Liver (tissue), 3 donors: Measurements from ENCODE around the gene PHLDB3.

Experiments used
- CTCF ChIP-seq: fragments of 150-350 bp; IDR thresholded peaks from 2 replicates; pipeline ENCODE4 v1.5.1; 2017; ENCODE audit warnings: improper control_type of control experiment, low read depth, low read length; ENCODE audit not compliant: missing input control
- FOXA1 ChIP-seq: IDR thresholded peaks from 2 replicates; pipeline ENCODE4 v1.6.1; 2016; ENCODE audit warnings: antibody characterized with exemption
- GABPA ChIP-seq, 2 donors: IDR thresholded peaks in 1 of 2; conservative IDR thresholded peaks in 1 of 2; 2 replicates each; pipeline ENCODE4 v1.6.1; 2016; ENCODE audit warnings: antibody characterized with exemption in 2 of 2, mild to moderate bottlenecking in 1 of 2, moderate library complexity in 1 of 2
- JUND ChIP-seq, 2 donors: IDR thresholded peaks; 2 replicates each; pipeline ENCODE4 v1.6.1; 2016; ENCODE audit warnings: antibody characterized with exemption in 2 of 2
- MAX ChIP-seq: IDR thresholded peaks from 2 replicates; pipeline ENCODE4 v1.6.1; 2016; ENCODE audit warnings: antibody characterized with exemption
- RAD21 ChIP-seq, 2 donors: IDR thresholded peaks; 2 replicates each; pipeline ENCODE4 v1.6.1; 2016; ENCODE audit warnings: antibody characterized with exemption in 2 of 2, mild to moderate bottlenecking in 2 of 2
- RXRA ChIP-seq, 2 donors: IDR thresholded peaks; 2 replicates each; pipeline ENCODE4 v1.6.1; 2017 to 2018; ENCODE audit warnings: antibody characterized with exemption in 2 of 2, mild to moderate bottlenecking in 1 of 2
- SP1 ChIP-seq: IDR thresholded peaks from 2 replicates; pipeline ENCODE4 v1.6.1; 2018; ENCODE audit warnings: antibody characterized with exemption, mild to moderate bottlenecking
- TAF1 ChIP-seq: conservative IDR thresholded peaks from 2 replicates; pipeline ENCODE4 v1.6.1; 2016; ENCODE audit warnings: antibody characterized with exemption, mild to moderate bottlenecking
- YY1 ChIP-seq: IDR thresholded peaks from 2 replicates; pipeline ENCODE4 v1.6.1; 2016; ENCODE audit warnings: antibody characterized with exemption, mild to moderate bottlenecking
- TF ChIP-seq, protein P1 (sequence below): IDR thresholded peaks from 2 replicates; pipeline ENCODE4 v1.6.1; 2016; ENCODE audit warnings: antibody characterized with exemption, mild to moderate bottlenecking
- TF ChIP-seq, protein P2 (sequence below): IDR thresholded peaks from 2 replicates; pipeline ENCODE4 v1.6.1; 2016; ENCODE audit warnings: antibody characterized with exemption
- TF ChIP-seq, protein P3 (sequence below): IDR thresholded peaks from 2 replicates; pipeline ENCODE4 v1.6.1; 2016; ENCODE audit warnings: antibody characterized with exemption
- donor health status: healthy.
- donor health status: healthy.

DNA sequence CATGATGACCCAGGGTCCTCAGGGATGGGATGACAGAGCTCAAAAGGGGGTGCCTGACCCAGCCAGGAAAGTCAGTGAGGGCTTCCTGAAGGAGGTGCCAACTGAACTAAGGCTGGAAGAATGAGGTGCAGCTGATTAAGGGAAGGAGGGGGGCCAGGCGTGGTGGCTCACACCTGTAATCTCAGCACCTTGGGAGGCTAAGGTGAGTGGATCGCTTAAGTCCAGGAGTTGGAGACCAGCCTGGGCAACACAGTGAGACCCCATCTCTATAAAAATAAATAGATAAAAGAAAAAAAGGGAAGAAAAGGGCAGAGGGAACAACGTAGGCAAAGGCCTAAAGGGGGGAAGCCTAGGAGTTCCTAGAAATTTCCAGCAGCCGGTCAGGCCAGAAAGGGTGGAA, 30.1 kb downstream of the PHLDB3 start:
- TF ChIP-seq CTCF, result no peak
- TF ChIP-seq, protein P1, sequence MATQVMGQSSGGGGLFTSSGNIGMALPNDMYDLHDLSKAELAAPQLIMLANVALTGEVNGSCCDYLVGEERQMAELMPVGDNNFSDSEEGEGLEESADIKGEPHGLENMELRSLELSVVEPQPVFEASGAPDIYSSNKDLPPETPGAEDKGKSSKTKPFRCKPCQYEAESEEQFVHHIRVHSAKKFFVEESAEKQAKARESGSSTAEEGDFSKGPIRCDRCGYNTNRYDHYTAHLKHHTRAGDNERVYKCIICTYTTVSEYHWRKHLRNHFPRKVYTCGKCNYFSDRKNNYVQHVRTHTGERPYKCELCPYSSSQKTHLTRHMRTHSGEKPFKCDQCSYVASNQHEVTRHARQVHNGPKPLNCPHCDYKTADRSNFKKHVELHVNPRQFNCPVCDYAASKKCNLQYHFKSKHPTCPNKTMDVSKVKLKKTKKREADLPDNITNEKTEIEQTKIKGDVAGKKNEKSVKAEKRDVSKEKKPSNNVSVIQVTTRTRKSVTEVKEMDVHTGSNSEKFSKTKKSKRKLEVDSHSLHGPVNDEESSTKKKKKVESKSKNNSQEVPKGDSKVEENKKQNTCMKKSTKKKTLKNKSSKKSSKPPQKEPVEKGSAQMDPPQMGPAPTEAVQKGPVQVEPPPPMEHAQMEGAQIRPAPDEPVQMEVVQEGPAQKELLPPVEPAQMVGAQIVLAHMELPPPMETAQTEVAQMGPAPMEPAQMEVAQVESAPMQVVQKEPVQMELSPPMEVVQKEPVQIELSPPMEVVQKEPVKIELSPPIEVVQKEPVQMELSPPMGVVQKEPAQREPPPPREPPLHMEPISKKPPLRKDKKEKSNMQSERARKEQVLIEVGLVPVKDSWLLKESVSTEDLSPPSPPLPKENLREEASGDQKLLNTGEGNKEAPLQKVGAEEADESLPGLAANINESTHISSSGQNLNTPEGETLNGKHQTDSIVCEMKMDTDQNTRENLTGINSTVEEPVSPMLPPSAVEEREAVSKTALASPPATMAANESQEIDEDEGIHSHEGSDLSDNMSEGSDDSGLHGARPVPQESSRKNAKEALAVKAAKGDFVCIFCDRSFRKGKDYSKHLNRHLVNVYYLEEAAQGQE, result no peak
- no peak for TF ChIP-seq GABPA (IDR thresholded peaks at IDR 0.05 in 1 of 2, conservative IDR thresholded peaks at IDR 0.05 in 1 of 2)
- no peak for TF ChIP-seq MAX
- no peak for TF ChIP-seq YY1
- TF ChIP-seq, protein P2, sequence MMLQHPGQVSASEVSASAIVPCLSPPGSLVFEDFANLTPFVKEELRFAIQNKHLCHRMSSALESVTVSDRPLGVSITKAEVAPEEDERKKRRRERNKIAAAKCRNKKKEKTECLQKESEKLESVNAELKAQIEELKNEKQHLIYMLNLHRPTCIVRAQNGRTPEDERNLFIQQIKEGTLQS, result no peak
- no peak for TF ChIP-seq JUND (IDR thresholded peaks at IDR 0.05)
- TF ChIP-seq RXRA (IDR thresholded peaks at IDR 0.05), result no peak
- TF ChIP-seq, protein P3, sequence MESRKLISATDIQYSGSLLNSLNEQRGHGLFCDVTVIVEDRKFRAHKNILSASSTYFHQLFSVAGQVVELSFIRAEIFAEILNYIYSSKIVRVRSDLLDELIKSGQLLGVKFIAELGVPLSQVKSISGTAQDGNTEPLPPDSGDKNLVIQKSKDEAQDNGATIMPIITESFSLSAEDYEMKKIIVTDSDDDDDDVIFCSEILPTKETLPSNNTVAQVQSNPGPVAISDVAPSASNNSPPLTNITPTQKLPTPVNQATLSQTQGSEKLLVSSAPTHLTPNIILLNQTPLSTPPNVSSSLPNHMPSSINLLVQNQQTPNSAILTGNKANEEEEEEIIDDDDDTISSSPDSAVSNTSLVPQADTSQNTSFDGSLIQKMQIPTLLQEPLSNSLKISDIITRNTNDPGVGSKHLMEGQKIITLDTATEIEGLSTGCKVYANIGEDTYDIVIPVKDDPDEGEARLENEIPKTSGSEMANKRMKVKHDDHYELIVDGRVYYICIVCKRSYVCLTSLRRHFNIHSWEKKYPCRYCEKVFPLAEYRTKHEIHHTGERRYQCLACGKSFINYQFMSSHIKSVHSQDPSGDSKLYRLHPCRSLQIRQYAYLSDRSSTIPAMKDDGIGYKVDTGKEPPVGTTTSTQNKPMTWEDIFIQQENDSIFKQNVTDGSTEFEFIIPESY, result no peak
- TF ChIP-seq RAD21 (IDR thresholded peaks at IDR 0.05), result no peak
- no peak for TF ChIP-seq FOXA1
- no peak for TF ChIP-seq TAF1
- no peak for TF ChIP-seq SP1
